Measurements from ENCODE around the gene NSUN7. TPM values are rescaled to one million over a fixed set of nuclear protein-coding genes. Genes with fewer than 3 reads are reported as not detected.

NSUN7 gene
- polyA plus RNA-seq, 6 donors from 2014 or later, result 0.47 to 3.7 (median 2.6) TPM

DNA sequence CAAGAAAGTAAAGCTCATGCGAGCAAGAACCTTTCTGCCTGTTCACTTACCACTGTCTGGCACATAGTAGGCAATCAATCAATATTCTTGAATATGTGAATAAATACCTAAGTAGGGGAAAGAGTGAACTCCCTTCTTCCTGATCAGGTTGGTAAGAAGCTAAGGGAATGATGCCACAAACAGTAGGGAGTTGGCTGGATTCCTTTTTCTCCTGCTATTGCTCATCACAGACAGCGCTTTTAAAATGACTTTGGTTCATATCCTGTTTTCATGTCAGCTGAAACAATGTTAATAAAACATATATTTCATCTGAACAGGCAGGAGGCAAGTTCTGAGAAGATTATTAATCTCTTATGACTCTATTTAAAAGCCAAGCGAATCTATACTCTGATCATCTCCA lies 99.2 kb downstream of the NSUN7 start:
- no peaks in the 10 kb centered on the region for H3K36me3 Mint-ChIP-seq
- H3K4me1 Mint-ChIP-seq, result peaks cover 13 to 31% (median 29%) of the 10 kb centered on the region in 3 donors
- no peaks in the 10 kb centered on the region for H3K9me3 Mint-ChIP-seq
- DNase-seq (no peak), ATAC-seq (ENCODE audit: low read depth in 2 of 2) (no peak)
- no peaks in the 10 kb centered on the region for H3K27me3 Mint-ChIP-seq
- H3K27ac Mint-ChIP-seq, result peak overlapping the region in 4 of 6 donors; percentile 10 to 89 (median 52)
- H3K4me3 Mint-ChIP-seq, result peak overlapping the region in 3 of 8 donors; percentile 4 to 57 (median 47)

DNA sequence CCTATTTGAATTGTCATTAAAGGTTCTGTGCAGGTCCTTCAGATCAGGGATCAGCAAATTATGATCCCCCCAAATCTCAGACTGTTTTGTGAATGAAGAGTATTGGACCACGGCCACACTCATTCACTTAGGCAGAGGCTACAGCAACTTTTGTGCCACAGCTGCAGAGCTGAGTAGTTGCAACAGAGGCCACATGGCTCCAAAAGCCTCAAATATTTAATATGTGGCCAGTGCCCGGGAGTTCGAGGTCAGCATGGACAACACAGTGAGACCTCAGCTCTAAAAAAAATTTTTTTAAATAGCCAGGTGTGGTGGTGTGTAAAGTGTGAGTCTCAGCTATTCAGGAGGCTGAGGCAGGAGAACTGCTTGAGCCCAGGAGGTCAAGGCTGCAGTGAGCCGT lies 100.7 kb downstream of the NSUN7 start:
- Mint-ChIP-seq H3K27me3 (no peaks in the 10 kb centered on the region), H3K36me3 (no peaks in the 10 kb centered on the region), H3K27ac (no peak overlapping the region), H3K4me1 (peaks cover 11 to 39% (median 34%) of the 10 kb centered on the region in 3 donors), H3K9me3 (no peaks in the 10 kb centered on the region), H3K4me3 (no peak overlapping the region)
- DNase-seq, result no peak
- ATAC-seq (ENCODE audit: low read depth in 2 of 2), result no peak

DNA sequence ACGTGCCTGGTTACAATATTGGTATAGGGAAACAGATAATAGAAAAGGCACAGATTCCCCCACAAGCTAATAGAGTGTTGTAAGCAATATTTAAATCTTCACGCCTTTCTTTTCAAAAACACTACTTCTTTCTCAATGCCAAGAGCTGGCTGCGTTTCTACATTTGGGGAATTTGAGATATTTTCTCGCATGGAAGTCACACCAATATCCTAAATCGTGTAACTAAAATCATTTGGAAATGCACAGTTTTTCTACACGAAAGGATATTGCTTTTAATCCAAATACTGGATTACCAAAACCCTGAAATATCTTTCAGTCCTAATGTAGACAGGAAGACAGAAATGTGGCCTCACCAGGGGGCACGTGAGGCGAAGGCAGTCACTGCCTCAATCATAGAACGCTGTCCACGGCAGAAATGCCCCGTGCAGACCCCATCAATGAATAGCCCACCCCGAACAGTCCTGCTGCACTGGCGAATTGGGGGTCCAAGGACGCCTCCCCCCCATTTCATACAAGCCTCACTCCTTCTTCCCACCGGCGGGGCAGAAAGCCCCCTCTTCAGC lies 106.6 kb downstream of the NSUN7 start:
- Mint-ChIP-seq H3K27ac (peak overlapping the region; percentile 78 to 94 (median 84)), H3K9me3 (no peaks in the 10 kb centered on the region), H3K4me1 (peaks cover 33 to 48% (median 35%) of the 10 kb centered on the region in 3 donors), H3K27me3 (peaks cover 0 to 12% (median 12%) of the 10 kb centered on the region in 3 donors), H3K4me3 (peak overlapping the region; percentile 79 to 94 (median 91)), H3K36me3 (no peaks in the 10 kb centered on the region)
- peak; percentile 4 to 7 for ATAC-seq (ENCODE audit: low read depth in 2 of 2)
- no peak for DNase-seq

DNA sequence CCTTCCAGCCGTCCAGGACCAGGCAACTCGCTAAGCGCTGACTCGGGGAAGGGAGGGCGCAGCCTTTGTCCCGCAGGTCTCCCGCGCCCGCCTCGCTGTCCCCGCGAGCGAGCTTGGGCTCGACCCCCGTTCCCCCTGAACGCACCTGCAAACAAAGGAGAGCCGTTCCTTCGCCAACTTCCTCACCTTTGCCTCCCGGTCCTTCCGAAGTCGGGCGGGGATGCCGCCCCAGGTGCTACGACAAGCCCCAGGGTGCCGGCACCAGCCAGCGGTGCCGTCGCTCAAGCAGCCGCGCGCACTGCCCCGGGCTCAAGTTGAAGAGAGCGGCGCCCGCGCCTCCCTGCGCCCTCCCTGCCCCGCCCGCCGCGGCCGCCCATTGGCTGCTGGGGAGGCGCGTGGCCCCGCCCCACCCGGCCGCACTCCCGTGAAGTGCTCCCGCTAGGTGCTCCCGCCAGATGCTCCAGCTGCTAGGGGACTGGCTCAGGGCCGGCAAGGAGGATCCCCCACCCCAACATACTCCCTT lies 107.1 kb downstream of the NSUN7 start:
- Mint-ChIP-seq H3K36me3 (no peaks in the 10 kb centered on the region), H3K27ac (peak overlapping the region in 5 of 6 donors; percentile 78 to 94 (median 88))
- DNase-seq, result peak; percentile 65

DNA sequence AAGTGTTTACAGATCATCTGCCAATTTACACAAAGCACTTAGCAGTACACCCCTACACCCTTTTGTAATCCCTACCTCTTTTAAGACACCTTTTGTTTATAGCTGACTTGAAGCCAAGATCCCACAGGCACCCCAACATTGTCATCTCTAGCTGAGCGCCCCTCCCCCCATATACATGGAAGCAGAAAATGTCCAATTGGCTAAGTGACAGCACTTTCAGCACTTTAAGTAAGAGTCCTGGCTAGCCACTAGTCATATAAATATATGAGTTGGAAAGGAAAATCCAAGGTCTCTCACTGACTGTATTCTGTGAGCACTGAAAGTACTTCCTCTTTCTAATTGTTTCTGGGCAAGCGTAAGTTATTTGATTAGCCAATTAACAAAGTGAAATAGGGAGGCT lies 108.2 kb downstream of the NSUN7 start:
- Mint-ChIP-seq H3K4me3 (peak overlapping the region; percentile 48 to 86 (median 78)), H3K36me3 (no peaks in the 10 kb centered on the region), H3K9me3 (no peaks in the 10 kb centered on the region), H3K27me3 (peaks cover 0 to 12% (median 12%) of the 10 kb centered on the region in 3 donors), H3K4me1 (peaks cover 33 to 48% (median 35%) of the 10 kb centered on the region in 3 donors), H3K27ac (peak overlapping the region in 1 of 6 donors; percentile 67)
- DNase-seq, result no peak
- peak in 1 of 2 donors; percentile 19 for ATAC-seq (ENCODE audit: low read depth in 2 of 2)

More for the DNA sequence above, 107.1 kb downstream of the NSUN7 start:
- Mint-ChIP-seq H3K4me1 (peaks cover 33 to 48% (median 35%) of the 10 kb centered on the region in 3 donors), H3K4me3 (peak overlapping the region; percentile 79 to 94 (median 91)), H3K9me3 (no peaks in the 10 kb centered on the region), H3K27me3 (peaks cover 0 to 12% (median 12%) of the 10 kb centered on the region in 3 donors)
- peak; percentile 90 to 91 for ATAC-seq (ENCODE audit: low read depth in 2 of 2)

DNA sequence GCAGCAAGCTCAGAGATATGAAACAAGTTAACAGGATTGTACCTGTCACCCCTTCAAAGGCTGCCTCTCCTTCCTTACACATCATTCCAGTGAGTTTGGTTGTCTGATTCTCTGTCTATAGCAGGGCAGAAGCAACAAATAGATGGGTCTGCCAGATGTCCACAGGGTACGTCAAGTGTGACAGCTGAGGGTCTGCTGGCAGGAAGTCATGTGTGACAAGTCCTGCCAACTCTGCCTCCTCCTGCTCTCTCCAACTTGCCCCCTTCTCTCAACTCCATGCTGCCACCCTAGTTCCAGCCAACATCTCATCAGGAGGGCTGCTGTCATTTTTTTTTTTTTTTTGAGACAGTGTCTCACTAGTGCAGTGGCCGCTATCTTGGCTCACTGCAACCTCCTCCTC lies 109.2 kb downstream of the NSUN7 start:
- H3K27me3 Mint-ChIP-seq, result peaks cover 0 to 12% (median 12%) of the 10 kb centered on the region in 3 donors
- peak overlapping the region in 1 of 6 donors; percentile 81 for H3K27ac Mint-ChIP-seq
- peaks cover 33 to 44% (median 35%) of the 10 kb centered on the region in 3 donors for H3K4me1 Mint-ChIP-seq
- H3K36me3 Mint-ChIP-seq, result no peaks in the 10 kb centered on the region
- H3K4me3 Mint-ChIP-seq, result peak overlapping the region in 3 of 8 donors; percentile 26 to 38 (median 36)
- no peak for DNase-seq
- no peaks in the 10 kb centered on the region for H3K9me3 Mint-ChIP-seq
- ATAC-seq (ENCODE audit: low read depth in 2 of 2), result no peak

Other genes starting within 250 kb of the NSUN7 start
- gene RBM47, start 120.1 kb upstream of the NSUN7 start, polyA plus RNA-seq (ENCODE audit: low read depth in 6 of 6), result 1 to 10 TPM in 5 of 6 donors, not detected in 1; 1.3 to 1.9 (median 1.4) TPM